Activated CD8-positive, alpha-beta T cell treated with anti-CD3 and anti-CD28 coated beads, Interleukin-2, amount 10 ng/mL, durations not matched to agents 7 days and 5 days (primary cell): ENCODE measurements around the gene TIAM2. TPM values are rescaled to one million over a fixed set of nuclear protein-coding genes. Genes with fewer than 3 reads are reported as not detected.
"Not testable (repeated sequence)": the region's sequence is repeated elsewhere in the genome, so short reads cannot be mapped to it uniquely, and the experiment has no call there.

Experiments
- ATAC-seq: fragments of 150-1000 bp; cut with Tn5 transposase; one replicate; pipeline ENCODE4 v1.10.0; 2021; ENCODE audit warnings: moderate library complexity
- CTCF ChIA-PET: fragments of 350-600 bp; sonication (Branson Sonifier 250); formaldehyde crosslinking; loops from one replicate; lab custom pipeline; 2021; ENCODE audit warnings: antibody characterized with exemption; lab: Charles Lee
- POLR2A ChIA-PET: fragments of 350-600 bp; sonication (Branson Sonifier 250); formaldehyde crosslinking; loops from one replicate; lab custom pipeline; 2021; ENCODE audit warnings: antibody characterized with exemption; lab: Charles Lee
- DNase-seq: peaks from one replicate; pipeline ENCODE4 v3.0.0-alpha.2; 2020
- H3K27ac Mint-ChIP-seq: one replicate; pipeline ENCODE4 v1.8.0; 2021; ENCODE audit warnings: mild to moderate bottlenecking, mixed read lengths
- H3K27me3 Mint-ChIP-seq: one replicate; pipeline ENCODE4 v1.8.0; 2021; ENCODE audit warnings: low read depth, mixed read lengths
- H3K36me3 Mint-ChIP-seq: one replicate; pipeline ENCODE4 v1.8.0; 2021; ENCODE audit warnings: low read depth, mixed read lengths
- H3K4me1 Mint-ChIP-seq: one replicate; pipeline ENCODE4 v1.8.0; 2021; ENCODE audit warnings: low read depth, mixed read lengths
- H3K4me3 Mint-ChIP-seq: one replicate; pipeline ENCODE4 v1.8.0; 2021; ENCODE audit warnings: mild to moderate bottlenecking, mixed read lengths
- H3K9me3 Mint-ChIP-seq: one replicate; pipeline ENCODE4 v1.8.0; 2022; ENCODE audit warnings: mixed read lengths; ENCODE audit not compliant: insufficient read depth
- total RNA-seq, 2 experiments: library from RNA; stranded (reverse); gene quantifications; one replicate each; pipeline ENCODE4 v1.2.3, GENCODE V29; 2021

Gene TIAM2
- total RNA-seq, 2 experiments from 2014 or later: 2.9 to 4.5 TPM

DNA sequence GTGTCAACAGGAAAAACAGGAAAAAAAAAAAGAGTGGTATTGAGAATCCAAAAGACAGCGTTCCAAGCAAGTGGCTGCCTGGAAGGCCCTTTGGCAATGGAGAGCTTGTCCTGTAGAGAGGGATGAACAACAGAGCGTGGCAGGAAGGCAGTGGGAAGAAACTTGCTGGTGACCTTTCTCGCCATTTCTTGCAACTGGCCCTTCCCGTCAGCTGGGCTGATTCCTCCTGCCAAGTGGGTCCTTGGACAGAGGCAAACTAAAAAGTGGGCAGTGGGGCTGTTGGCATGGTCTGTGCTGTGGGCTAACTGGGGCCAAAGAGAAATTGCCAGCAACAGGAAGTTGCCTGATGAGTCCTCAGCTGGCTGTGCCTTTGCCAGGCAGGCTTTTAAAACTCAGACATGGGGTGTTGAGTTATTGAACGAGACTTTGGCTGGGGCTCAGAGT lies 224.8 kb downstream of the TIAM2 start:
- no peaks in the 10 kb centered on the region for H3K27me3 Mint-ChIP-seq
- ChIA-PET CTCF (no interaction called here), POLR2A (no interaction called here)
- DNase-seq: no peak
- no peaks in the 10 kb centered on the region for H3K36me3 Mint-ChIP-seq
- H3K9me3 Mint-ChIP-seq: no peaks in the 10 kb centered on the region
- H3K27ac Mint-ChIP-seq: no peak overlapping the region
- no peak for ATAC-seq
- no peak overlapping the region for H3K4me3 Mint-ChIP-seq
- H3K4me1 Mint-ChIP-seq: peaks cover 14% of the 10 kb centered on the region

DNA sequence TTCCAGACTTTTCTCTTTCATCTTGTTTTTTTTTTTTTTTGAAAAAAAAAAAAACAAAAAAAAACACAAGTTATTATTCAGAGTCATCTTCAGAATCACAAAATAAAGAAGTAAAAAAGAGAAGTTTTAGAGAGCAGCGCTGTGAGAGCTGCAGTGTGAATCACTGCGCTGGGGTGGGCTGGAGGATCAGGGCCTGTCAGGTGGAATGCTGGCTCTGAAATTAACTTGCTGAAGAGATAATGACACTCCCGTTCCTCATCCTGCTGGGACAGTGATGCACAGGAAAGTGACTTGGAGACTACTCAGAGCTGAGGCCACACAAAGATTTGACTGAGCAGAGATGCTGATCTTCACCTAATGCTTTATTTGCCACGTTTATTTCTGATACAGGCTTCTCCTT lies 226.0 kb downstream of the TIAM2 start:
- Mint-ChIP-seq H3K4me3 (no peak overlapping the region), H3K9me3 (no peaks in the 10 kb centered on the region), H3K27me3 (no peaks in the 10 kb centered on the region), H3K36me3 (no peaks in the 10 kb centered on the region), H3K4me1 (peaks cover 14% of the 10 kb centered on the region), H3K27ac (no peak overlapping the region)
- ATAC-seq: no peak
- ChIA-PET POLR2A (no interaction called here), CTCF (no interaction called here)
- no peak for DNase-seq

DNA sequence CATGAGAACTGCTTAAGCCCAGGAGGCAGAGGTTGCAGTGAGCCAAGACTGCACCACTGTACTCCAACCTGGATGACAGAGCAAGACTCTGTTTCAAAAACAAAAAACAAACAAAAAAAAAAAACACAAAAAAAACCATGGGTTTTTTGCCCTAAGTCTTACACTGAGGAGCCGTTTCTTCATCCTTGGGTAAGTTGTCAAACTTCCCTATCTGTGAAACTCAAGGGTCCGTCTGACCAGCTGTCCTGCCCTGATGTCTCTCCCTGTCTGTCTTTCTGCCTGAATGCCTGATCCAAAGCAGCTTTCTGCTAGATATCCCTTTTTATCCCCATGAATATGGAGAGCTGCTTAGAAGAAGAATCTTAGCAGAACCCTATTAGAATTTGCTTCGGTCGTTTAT lies 227.4 kb downstream of the TIAM2 start:
- Mint-ChIP-seq H3K27me3 (no peaks in the 10 kb centered on the region), H3K4me1 (peaks cover 14% of the 10 kb centered on the region), H3K4me3 (no peak overlapping the region), H3K9me3 (no peaks in the 10 kb centered on the region), H3K36me3 (no peaks in the 10 kb centered on the region), H3K27ac (no peak overlapping the region)
- POLR2A ChIA-PET: no interaction called here
- DNase-seq (no peak), ATAC-seq (no peak)
- CTCF ChIA-PET: interaction anchor here (1.0 to 2.4 kb wide), 4 partner anchors 39 to 547 kb away, joined by 3 to 8 read pairs (median 4); no protein-coding TSS in a partner anchor

DNA sequence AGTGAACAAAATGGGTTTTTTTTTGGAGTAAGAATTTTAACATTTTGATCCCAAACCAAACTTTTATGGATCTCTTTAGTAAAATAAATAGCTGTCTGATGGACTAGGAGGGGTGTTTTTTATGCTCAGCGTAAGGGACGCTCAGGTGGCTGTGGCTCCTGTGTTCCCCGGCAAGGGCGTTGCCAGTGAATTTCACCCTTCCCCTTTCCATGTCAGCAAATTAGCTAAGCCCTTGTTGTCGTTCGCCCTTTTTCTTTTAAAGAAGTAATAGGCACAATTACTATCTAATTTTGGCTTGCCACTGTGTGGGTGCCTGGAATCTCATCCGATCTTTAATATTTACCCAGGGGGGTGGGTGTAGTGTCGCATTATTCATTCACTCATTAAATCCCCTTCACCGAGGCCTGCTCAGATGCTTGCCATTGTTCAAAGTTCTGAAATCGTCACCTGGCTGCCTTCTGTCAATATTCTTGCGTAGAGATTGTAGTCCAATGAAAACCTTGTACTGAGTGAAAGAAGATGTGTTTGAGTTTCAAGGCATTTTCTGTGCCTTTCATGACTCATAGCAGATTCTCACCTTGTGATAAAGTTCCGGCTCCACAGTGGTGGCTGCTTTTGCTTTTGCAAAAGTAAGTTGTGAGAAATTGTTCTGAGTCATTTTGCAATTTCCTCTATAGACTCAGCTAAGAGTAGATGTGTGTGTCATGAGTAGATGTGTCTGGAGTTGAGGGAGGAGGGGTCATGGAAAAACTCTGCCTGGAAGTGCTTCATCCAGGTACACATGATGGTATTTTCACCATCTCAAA lies 228.7 kb downstream of the TIAM2 start:
- ChIA-PET CTCF (interaction anchor here (0.8 to 2.4 kb wide), 4 partner anchors 16 to 548 kb away, joined by 3 to 8 read pairs (median 4); no protein-coding TSS in a partner anchor), POLR2A (no interaction called here)
- Mint-ChIP-seq H3K4me1 (peaks cover 14% of the 10 kb centered on the region), H3K36me3 (no peaks in the 10 kb centered on the region), H3K9me3 (no peaks in the 10 kb centered on the region), H3K27me3 (no peaks in the 10 kb centered on the region), H3K27ac (peak overlapping the region; percentile 36), H3K4me3 (no peak overlapping the region)
- ATAC-seq (peak; percentile 85), DNase-seq (peak; percentile 54)

DNA sequence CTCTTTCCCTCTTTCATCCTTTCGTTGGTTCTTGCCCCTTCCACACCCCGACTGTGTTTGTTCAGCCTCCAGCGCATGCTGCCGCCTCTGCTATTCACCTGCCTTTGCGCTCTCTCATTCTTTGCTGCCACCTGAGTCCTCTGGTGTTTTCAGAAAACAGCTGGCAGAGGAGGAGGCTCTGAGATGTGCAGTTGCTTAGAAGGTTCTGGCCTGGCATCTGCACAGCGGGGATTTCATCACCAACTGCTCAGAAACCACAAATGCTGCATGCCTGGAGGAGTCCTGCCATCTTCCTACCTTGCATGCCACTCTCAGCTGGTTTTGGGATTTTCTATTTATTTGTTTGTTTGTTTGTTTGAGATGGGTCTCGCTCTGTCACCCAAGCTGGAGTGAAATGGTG lies 229.5 kb downstream of the TIAM2 start:
- peak overlapping the region; percentile 36 for H3K27ac Mint-ChIP-seq
- peaks cover 14% of the 10 kb centered on the region for H3K4me1 Mint-ChIP-seq
- H3K9me3 Mint-ChIP-seq: no peaks in the 10 kb centered on the region
- no peaks in the 10 kb centered on the region for H3K27me3 Mint-ChIP-seq
- no peak overlapping the region for H3K4me3 Mint-ChIP-seq
- DNase-seq (no peak), ATAC-seq (no peak)
- no peaks in the 10 kb centered on the region for H3K36me3 Mint-ChIP-seq
- ChIA-PET POLR2A (no interaction called here), CTCF (interaction anchor here (0.8 to 2.4 kb wide), 3 partner anchors 16 to 549 kb away, joined by 3 to 8 read pairs (median 6); no protein-coding TSS in a partner anchor)

DNA sequence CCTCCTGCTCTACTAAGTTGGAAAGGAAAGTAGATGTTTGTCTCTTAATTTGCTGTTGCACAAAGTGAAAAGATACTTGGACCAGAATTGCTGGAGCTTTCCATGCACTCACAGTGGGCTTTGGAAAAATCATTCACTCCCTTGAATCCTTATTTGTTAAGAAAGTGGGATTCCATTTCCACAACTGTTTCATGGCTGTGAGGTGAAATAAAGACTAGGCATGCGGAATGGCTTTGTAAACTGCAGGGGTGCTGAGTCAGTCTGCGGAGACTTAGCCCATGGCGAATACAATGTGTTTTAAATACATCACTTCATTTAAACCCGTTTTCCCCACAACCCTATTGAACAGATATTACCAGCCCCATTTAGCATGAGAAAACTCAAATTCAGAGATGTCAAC lies 231.9 kb downstream of the TIAM2 start:
- ChIA-PET POLR2A (interaction anchor here (0.6 kb wide), 1 partner anchor 9 kb away, joined by 4 read pairs; no protein-coding TSS in a partner anchor), CTCF (no interaction called here)
- Mint-ChIP-seq H3K27ac (no peak overlapping the region), H3K4me3 (no peak overlapping the region), H3K27me3 (peaks cover 2% of the 10 kb centered on the region), H3K36me3 (no peaks in the 10 kb centered on the region), H3K9me3 (no peaks in the 10 kb centered on the region), H3K4me1 (peaks cover 14% of the 10 kb centered on the region)
- ATAC-seq (no peak), DNase-seq (no peak)

DNA sequence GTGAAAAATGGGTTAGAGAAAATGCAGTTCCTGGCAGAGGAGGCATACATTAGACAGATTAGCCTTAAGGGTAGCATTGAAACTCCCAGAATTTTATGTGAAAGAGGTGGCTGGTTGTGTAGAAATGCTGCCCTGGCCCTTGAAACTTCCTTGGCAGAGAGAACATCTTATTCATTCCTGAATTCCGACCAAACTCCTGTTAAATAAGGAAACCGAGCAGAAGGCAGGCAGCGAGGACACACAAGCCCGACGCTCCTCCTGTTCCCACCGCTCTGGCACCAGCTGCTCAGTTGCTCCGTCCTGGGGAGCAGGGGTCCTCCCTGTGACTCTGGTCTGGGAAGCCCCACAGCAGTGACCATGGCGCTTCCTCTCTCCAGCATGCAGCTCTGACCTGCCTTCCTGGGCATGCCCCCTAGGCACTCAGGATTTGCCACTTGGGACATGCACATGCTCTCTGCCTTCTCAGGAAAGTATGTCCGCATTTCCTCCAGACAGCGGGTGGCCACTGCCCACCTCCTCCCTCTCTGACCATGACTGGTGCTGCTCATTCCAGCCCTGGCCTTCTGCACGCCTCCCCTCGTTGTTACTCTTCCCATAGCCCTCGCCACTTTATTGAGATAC lies 233.5 kb downstream of the TIAM2 start:
- Mint-ChIP-seq H3K9me3 (no peaks in the 10 kb centered on the region), H3K4me1 (peaks cover 12% of the 10 kb centered on the region), H3K27me3 (peaks cover 2% of the 10 kb centered on the region), H3K4me3 (no peak overlapping the region), H3K36me3 (no peaks in the 10 kb centered on the region), H3K27ac (no peak overlapping the region)
- DNase-seq (no peak), ATAC-seq (no peak)
- ChIA-PET POLR2A (no interaction called here), CTCF (no interaction called here)

DNA sequence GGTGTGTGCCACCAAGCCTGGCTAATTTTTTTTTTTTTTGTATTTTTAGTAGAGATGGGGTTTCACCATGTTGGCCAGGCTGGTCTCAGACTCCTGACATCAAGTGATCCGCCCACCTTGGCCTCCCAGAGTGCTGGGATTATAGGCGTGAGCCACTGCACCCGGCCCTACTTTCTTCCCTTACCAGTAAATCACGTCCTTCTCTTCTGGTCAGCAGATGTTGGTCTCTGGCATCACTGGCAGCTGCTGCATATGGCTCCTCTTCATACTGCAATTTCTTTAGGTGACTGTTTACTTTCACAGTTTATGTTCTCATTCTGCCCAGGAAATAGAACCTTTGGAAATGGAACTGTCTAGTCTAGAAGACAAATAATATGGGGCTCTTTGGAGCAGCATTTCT lies 235.9 kb downstream of the TIAM2 start:
- H3K4me3 Mint-ChIP-seq, DNase-seq, H3K27me3 Mint-ChIP-seq, ATAC-seq, H3K36me3 Mint-ChIP-seq, H3K4me1 Mint-ChIP-seq, H3K9me3 Mint-ChIP-seq, H3K27ac Mint-ChIP-seq, CTCF ChIA-PET: not testable (repeated sequence)
- POLR2A ChIA-PET: interaction anchor here (0.6 kb wide), 1 partner anchor 36 kb away, joined by 3 read pairs; no protein-coding TSS in a partner anchor

DNA sequence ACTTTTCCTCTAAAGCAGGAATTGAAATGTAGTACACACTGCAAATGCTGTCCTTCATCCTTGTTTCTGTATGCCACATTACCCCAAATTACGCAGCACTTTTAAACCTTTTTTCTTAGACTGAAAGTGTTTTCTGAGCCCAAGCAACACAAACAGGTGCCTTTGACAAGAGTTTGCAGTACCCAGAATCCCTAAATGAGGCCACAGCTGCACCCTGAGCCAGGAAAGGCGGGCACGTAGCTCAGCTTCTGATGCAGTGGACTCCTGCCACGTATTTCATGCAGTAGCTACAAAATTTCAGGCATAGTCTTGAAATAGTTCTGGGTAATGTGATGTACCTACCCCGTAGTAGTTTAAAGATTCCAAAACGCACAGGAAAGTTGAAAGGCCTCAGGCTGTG lies 237.7 kb downstream of the TIAM2 start:
- no peak overlapping the region for H3K27ac Mint-ChIP-seq
- peaks cover 3% of the 10 kb centered on the region for H3K27me3 Mint-ChIP-seq
- peaks cover 1% of the 10 kb centered on the region for H3K9me3 Mint-ChIP-seq
- ATAC-seq (no peak), DNase-seq (no peak)
- ChIA-PET POLR2A (no interaction called here), CTCF (no interaction called here)
- no peak overlapping the region for H3K4me3 Mint-ChIP-seq
- no peaks in the 10 kb centered on the region for H3K4me1 Mint-ChIP-seq
- H3K36me3 Mint-ChIP-seq: peaks cover under 1% of the 10 kb centered on the region

DNA sequence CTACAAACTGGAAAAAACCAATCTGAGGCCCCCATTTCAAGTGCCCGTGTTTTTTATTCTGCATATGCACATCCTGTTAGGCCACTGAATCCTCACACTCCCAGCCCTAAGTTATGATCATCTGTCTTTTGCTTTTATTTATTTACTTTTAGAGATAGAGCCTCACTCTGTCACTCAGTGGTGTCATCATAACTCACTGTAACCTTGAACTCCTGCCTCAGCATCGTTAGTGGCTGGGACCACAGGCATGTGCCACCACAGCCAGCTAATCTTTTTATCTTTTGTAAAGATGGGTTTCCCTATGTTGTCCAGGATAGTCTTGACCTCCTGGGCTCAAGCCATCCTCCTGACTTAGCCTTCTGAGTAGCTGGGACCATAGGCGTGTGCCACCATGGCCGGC lies 239.1 kb downstream of the TIAM2 start:
- Mint-ChIP-seq H3K4me3 (no peak overlapping the region), H3K36me3 (peaks cover 2% of the 10 kb centered on the region), H3K4me1 (no peaks in the 10 kb centered on the region), H3K9me3 (peaks cover 4% of the 10 kb centered on the region), H3K27me3 (peaks cover 3% of the 10 kb centered on the region), H3K27ac (no peak overlapping the region)
- CTCF ChIA-PET: no interaction called here
- POLR2A ChIA-PET: no interaction called here
- DNase-seq: no peak
- ATAC-seq: no peak

DNA sequence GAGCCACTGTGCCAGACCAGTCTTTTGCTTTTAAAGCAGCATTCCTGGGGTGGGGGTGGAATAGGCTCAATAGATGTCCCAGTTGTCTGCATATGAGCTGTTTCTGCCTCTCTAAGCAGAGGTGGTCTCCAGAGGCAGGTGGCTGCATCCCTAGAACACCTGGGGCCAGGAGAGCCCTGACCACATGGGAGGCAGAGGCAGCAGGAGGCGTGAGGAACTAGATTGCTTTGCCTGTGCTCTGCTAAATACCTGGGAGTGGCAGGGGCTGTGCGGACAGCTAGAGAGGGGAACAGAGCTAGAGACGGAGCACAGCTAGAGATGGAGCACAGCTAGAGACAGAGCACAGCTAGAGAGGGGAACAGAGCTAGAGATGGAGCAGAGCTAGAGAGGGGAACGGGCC lies 239.6 kb downstream of the TIAM2 start:
- peaks cover 4% of the 10 kb centered on the region for H3K9me3 Mint-ChIP-seq
- POLR2A ChIA-PET: no interaction called here
- no peak overlapping the region for H3K27ac Mint-ChIP-seq
- no peaks in the 10 kb centered on the region for H3K4me1 Mint-ChIP-seq
- H3K36me3 Mint-ChIP-seq: peaks cover 2% of the 10 kb centered on the region
- DNase-seq (no peak), ATAC-seq (no peak)
- peaks cover 3% of the 10 kb centered on the region for H3K27me3 Mint-ChIP-seq
- CTCF ChIA-PET: interaction anchor here (0.7 to 1.1 kb wide), 2 partner anchors 34 to 60 kb away, joined by 3 read pairs; no protein-coding TSS in a partner anchor
- no peak overlapping the region for H3K4me3 Mint-ChIP-seq

DNA sequence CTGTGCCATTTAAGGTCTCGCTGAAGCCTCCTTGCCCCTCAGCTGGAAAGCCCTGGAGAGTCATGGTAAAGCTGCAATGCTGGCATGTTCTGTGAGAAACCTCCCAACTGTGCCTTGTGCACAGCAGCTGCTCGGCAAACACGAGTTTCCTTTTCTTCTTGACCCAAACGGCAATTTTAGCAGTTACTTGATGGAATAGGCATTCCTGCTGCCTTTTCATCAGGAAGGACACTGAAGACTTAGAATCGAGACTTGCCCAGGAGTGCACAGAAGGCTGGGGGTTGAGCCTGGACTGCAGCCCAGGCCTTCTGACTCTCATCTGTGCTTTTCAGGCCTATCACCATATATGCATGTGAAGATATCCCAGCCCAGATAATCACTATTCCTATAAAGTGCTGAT lies 240.0 kb downstream of the TIAM2 start:
- ChIA-PET CTCF (interaction anchor here (0.7 to 1.3 kb wide), 4 partner anchors 33 to 61 kb away, joined by 3 to 6 read pairs (median 3); no protein-coding TSS in a partner anchor), POLR2A (no interaction called here)
- H3K4me1 Mint-ChIP-seq: no peaks in the 10 kb centered on the region
- H3K9me3 Mint-ChIP-seq: peaks cover 4% of the 10 kb centered on the region
- H3K27ac Mint-ChIP-seq: no peak overlapping the region
- DNase-seq (no peak), ATAC-seq (no peak)
- H3K4me3 Mint-ChIP-seq: no peak overlapping the region
- H3K27me3 Mint-ChIP-seq: peaks cover 1% of the 10 kb centered on the region
- peaks cover 2% of the 10 kb centered on the region for H3K36me3 Mint-ChIP-seq
